Inferior parietal cortex (tissue), 1 donor: ENCODE data around the gene FKRP.
"Not testable (repeated sequence)": the region's sequence is repeated elsewhere in the genome, so short reads cannot be mapped to it uniquely, and the experiment has no call there.

Source experiments
- DNase-seq: peaks from one replicate; pipeline ENCODE4 v3.0.0-alpha.2; 2016; ENCODE audit errors: extremely low spot score

Gene FKRP

GRCh38 chr19:46745521-46746280 is at the start of gene FKRP:
Gene FKRP (plus strand): TSS chr19:46746057. CDS start chr19:46755451, 9,394 bp downstream.
- no peak for DNase-seq

- DNase-seq = no peak
Observed at GRCh38 chr19:46696866-46697203, 49.0 kb upstream of the FKRP start.

- no peak for DNase-seq
Observed at GRCh38 chr19:46697204-46697960, 48.5 kb upstream of the FKRP start.

- no peak for DNase-seq
Observed at GRCh38 chr19:46698395-46699321, 47.2 kb upstream of the FKRP start.

GRCh38 chr19:46700704-46701103 is 45.2 kb upstream of the FKRP start:
- no peak for DNase-seq

GRCh38 chr19:46704379-46705076 is 41.3 kb upstream of the FKRP start:
- no peak for DNase-seq

- DNase-seq = no peak
Observed at GRCh38 chr19:46710687-46711086, 35.2 kb upstream of the FKRP start.

- DNase-seq = not testable (repeated sequence)
Observed at GRCh38 chr19:46712768-46713338, 33.0 kb upstream of the FKRP start.

- DNase-seq = no peak
Observed at GRCh38 chr19:46713781-46714443, 31.9 kb upstream of the FKRP start.

- DNase-seq = no peak
Observed at GRCh38 chr19:46714444-46715106, 31.3 kb upstream of the FKRP start.

- no peak for DNase-seq
Observed at GRCh38 chr19:46715620-46715974, 30.3 kb upstream of the FKRP start.

GRCh38 chr19:46715975-46716671 is 29.7 kb upstream of the FKRP start:
- no peak for DNase-seq

GRCh38 chr19:46716672-46717033 is 29.2 kb upstream of the FKRP start:
- no peak for DNase-seq

- DNase-seq = peak; percentile 72
Observed at GRCh38 chr19:46717034-46717715, 28.7 kb upstream of the FKRP start, which contains the start of gene PRKD2. Gene PRKD2 (minus strand): TSS chr19:46717114. CDS start chr19:46716370, 744 bp downstream.

GRCh38 chr19:46717716-46718143 is 28.1 kb upstream of the FKRP start:
- no peak for DNase-seq

- DNase-seq = no peak
Observed at GRCh38 chr19:46718157-46718933, 27.5 kb upstream of the FKRP start.

GRCh38 chr19:46718934-46719622 is 26.8 kb upstream of the FKRP start:
- no peak for DNase-seq
